B cell (primary cell): ENCODE data around the gene PLD4. TPM values are rescaled to one million over a fixed set of nuclear protein-coding genes. Genes with fewer than 3 reads are reported as not detected.

Experiments used
- ATAC-seq: fragments of 200-7000 bp; cut with Tn5 transposase; one replicate; pipeline ENCODE4 v1.10.0; 2021; ENCODE audit warnings: low read depth, mild to moderate bottlenecking, moderate number of reproducible peaks, moderate library complexity
- CTCF ChIA-PET: fragments of 350-600 bp; sonication (Branson Sonifier 250); formaldehyde crosslinking; loops from one replicate; lab custom pipeline; 2021; ENCODE audit warnings: antibody characterized with exemption, inconsistent platforms; lab: Charles Lee
- POLR2A ChIA-PET: fragments of 350-600 bp; sonication (Branson Sonifier 250); formaldehyde crosslinking; loops from one replicate; lab custom pipeline; 2021; ENCODE audit warnings: antibody characterized with exemption; lab: Charles Lee
- DNase-seq: peaks from one replicate; pipeline ENCODE4 v3.0.0; 2013
- H2AFZ ChIP-seq: 2 replicates; pipeline ENCODE4 v1.6.1; 2012; ENCODE audit warnings: mild to moderate bottlenecking, low read depth, low read length; ENCODE audit not compliant: insufficient read depth, poor library complexity, severe bottlenecking
- H3K27ac ChIP-seq, 2 donors: 1 replicate in 1 of 2; 2 replicates in 1 of 2; pipeline ENCODE4 v1.5.1; 2012 to 2013; ENCODE audit warnings: low read length in 2 of 2, mild to moderate bottlenecking in 2 of 2, moderate library complexity in 1 of 2
- H3K27me3 ChIP-seq, 4 experiments: fragments of 200-600 bp in 1 of 4; sonication (generic) in 1 of 4; replicated peaks in 1 of 4; 1 replicate in 2 of 4; 2 replicates in 2 of 4; pipeline versions ENCODE4 v1.6.1 to v1.7.0; 2013 to 2016; ENCODE audit warnings: low read length in 3 of 4, mild to moderate bottlenecking in 2 of 4, mixed read lengths in 1 of 4, moderate library complexity in 1 of 4; ENCODE audit not compliant: insufficient read depth in 4 of 4, control insufficient read depth in 3 of 4; ENCODE audit errors: control extremely low read depth in 1 of 4
- H3K36me3 ChIP-seq, 2 experiments: replicated peaks in 1 of 2; 1 replicate in 1 of 2; 2 replicates in 1 of 2; pipeline versions ENCODE4 v1.6.1 to v1.7.1; 2013; ENCODE audit warnings: low read length in 1 of 2; ENCODE audit not compliant: insufficient read depth in 2 of 2, control insufficient read depth in 1 of 2; ENCODE audit errors: control extremely low read depth in 1 of 2, extremely low read depth in 1 of 2
- H3K4me1 ChIP-seq, 2 donors: fragments of 200-600 bp in 1 of 2; sonication (generic) in 1 of 2; 1 replicate in 1 of 2; 2 replicates in 1 of 2; pipeline versions ENCODE4 v1.5.1 to v1.6.1; 2013 to 2017; ENCODE audit warnings: low read length in 2 of 2; ENCODE audit not compliant: control insufficient read depth in 2 of 2, insufficient read depth in 2 of 2
- H3K4me2 ChIP-seq: replicated peaks from 2 replicates; pipeline ENCODE3; 2012; ENCODE audit warnings: mild to moderate bottlenecking, low read depth, low read length; ENCODE audit not compliant: poor library complexity, severe bottlenecking
- H3K4me3 ChIP-seq, 5 experiments: fragments of 200-600 bp in 1 of 5; sonication (generic) in 1 of 5; 1 replicate in 3 of 5; 2 replicates in 2 of 5; pipeline versions ENCODE4 v1.5.1 to v1.7.0; 2011 to 2016; ENCODE audit warnings: low read length in 4 of 5, mild to moderate bottlenecking in 4 of 5, low read depth in 2 of 5, control low read depth in 1 of 5, moderate library complexity in 1 of 5; ENCODE audit not compliant: insufficient read depth in 1 of 5; ENCODE audit errors: control extremely low read depth in 1 of 5, extremely low read depth in 1 of 5
- H3K79me2 ChIP-seq: fragments of 200-600 bp; sonication (generic); one replicate; pipeline ENCODE4 v1.6.0; 2016; ENCODE audit warnings: low read length; ENCODE audit not compliant: control insufficient read depth, insufficient read depth
- H3K9ac ChIP-seq: fragments of 200-600 bp; sonication (generic); 2 replicates; pipeline ENCODE4 v1.6.1; 2017; ENCODE audit warnings: mild to moderate bottlenecking, low read length, moderate library complexity
- H3K9me3 ChIP-seq, 3 donors: one replicate each; pipeline versions ENCODE4 v1.6.1 to v1.7.1; 2013; ENCODE audit warnings: low read length in 2 of 3; ENCODE audit not compliant: control insufficient read depth in 2 of 3, insufficient read depth in 1 of 3; ENCODE audit errors: control extremely low read depth in 1 of 3
- H4K20me1 ChIP-seq: 2 replicates; pipeline ENCODE4 v1.6.0; 2012; ENCODE audit warnings: mild to moderate bottlenecking, low read length; ENCODE audit not compliant: insufficient read depth, control insufficient read depth, poor library complexity, severe bottlenecking
- H3K27ac Mint-ChIP-seq: one replicate; pipeline ENCODE4 v1.8.0; 2021; ENCODE audit warnings: mixed read lengths
- H3K27me3 Mint-ChIP-seq: one replicate; pipeline ENCODE4 v1.8.0; 2021; ENCODE audit warnings: mixed read lengths
- H3K4me1 Mint-ChIP-seq: one replicate; pipeline ENCODE4 v1.8.0; 2021; ENCODE audit warnings: mixed read lengths
- H3K4me3 Mint-ChIP-seq: one replicate; pipeline ENCODE4 v1.8.0; 2021; ENCODE audit warnings: mixed read lengths
- H3K9me3 Mint-ChIP-seq: one replicate; pipeline ENCODE4 v1.8.0; 2022; ENCODE audit warnings: mixed read lengths; ENCODE audit not compliant: insufficient read depth
- EZH2 ChIP-seq: IDR thresholded peaks from 2 replicates; pipeline ENCODE4 v1.6.1; 2012; ENCODE audit warnings: borderline replicate concordance, low read depth, mild to moderate bottlenecking, moderate library complexity, low read length; ENCODE audit not compliant: insufficient read depth, poor library complexity, severe bottlenecking
- WGBS: methylation state at CpG from one replicate; pipeline ENCODE4 v1.1.5; 2013; ENCODE audit warnings: missing lambda C conversion rate; ENCODE audit not compliant: insufficient coverage; 5-methylcytosine and 5-hydroxymethylcytosine counted together
- intact Hi-C: fragments of 100-400 bp; cut with micrococcal nuclease; formaldehyde crosslinking; loops from one replicate; pipeline ENCODE4 v1.10.0; 2022
- polyA plus RNA-seq: library from polyadenylated mRNA; depleted of rRNA; stranded (reverse); fragments of >200 nt; gene quantifications from 2 replicates; pipeline ENCODE4 v1.2.3, GENCODE V29; 2012
- total RNA-seq, 2 donors: library from RNA; stranded (reverse); fragments of 120-200 nt in 1 of 2; gene quantifications; 1 replicate in 1 of 2; 2 replicates in 1 of 2; pipeline versions ENCODE4 v1.2.3 to v1.2.4, GENCODE V29; 2013 to 2022
- TF ChIP-seq, protein P1 (sequence below): fragments of 200-600 bp; IDR thresholded peaks from one replicate; pipeline ENCODE4 v1.8.0; 2022; ENCODE audit warnings: antibody characterized with exemption, mild to moderate bottlenecking

The PLD4 gene
- total and polyA plus RNA-seq, 2 donors (not counting 1 experiment from before 2014, with no cell fraction given): 49.9 to 79.7 TPM

GRCh38 chr14:104875811-104876210 is 48.9 kb upstream of the PLD4 start:
- Mint-ChIP-seq H3K27me3 (peaks cover 11% of the 10 kb centered on the region), H3K9me3 (no peaks in the 10 kb centered on the region), H3K4me3 (no peak overlapping the region), H3K4me1 (peaks cover 10% of the 10 kb centered on the region), H3K27ac (no peak overlapping the region)
- WGBS: 97% methylated on average over 8 of the region's 8 CpGs
- H4K20me1 ChIP-seq: no peaks in the 10 kb centered on the region
- CTCF ChIA-PET: no interaction called here
- TF ChIP-seq, protein P1, sequence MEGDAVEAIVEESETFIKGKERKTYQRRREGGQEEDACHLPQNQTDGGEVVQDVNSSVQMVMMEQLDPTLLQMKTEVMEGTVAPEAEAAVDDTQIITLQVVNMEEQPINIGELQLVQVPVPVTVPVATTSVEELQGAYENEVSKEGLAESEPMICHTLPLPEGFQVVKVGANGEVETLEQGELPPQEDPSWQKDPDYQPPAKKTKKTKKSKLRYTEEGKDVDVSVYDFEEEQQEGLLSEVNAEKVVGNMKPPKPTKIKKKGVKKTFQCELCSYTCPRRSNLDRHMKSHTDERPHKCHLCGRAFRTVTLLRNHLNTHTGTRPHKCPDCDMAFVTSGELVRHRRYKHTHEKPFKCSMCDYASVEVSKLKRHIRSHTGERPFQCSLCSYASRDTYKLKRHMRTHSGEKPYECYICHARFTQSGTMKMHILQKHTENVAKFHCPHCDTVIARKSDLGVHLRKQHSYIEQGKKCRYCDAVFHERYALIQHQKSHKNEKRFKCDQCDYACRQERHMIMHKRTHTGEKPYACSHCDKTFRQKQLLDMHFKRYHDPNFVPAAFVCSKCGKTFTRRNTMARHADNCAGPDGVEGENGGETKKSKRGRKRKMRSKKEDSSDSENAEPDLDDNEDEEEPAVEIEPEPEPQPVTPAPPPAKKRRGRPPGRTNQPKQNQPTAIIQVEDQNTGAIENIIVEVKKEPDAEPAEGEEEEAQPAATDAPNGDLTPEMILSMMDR: no peak
- TF ChIP-seq EZH2: no peak
- peaks cover 0 to 12% of the 10 kb centered on the region in 2 donors for H3K4me1 ChIP-seq
- H3K9ac ChIP-seq: no peak overlapping the region
- H3K4me2 ChIP-seq: no peak overlapping the region
- peaks cover 0 to 14% (median 0%) of the 10 kb centered on the region in 3 donors for H3K9me3 ChIP-seq
- no peak overlapping the region for H3K4me3 ChIP-seq
- intact Hi-C loops: no loop called here
- no peak overlapping the region for H2AFZ ChIP-seq
- peaks cover 0 to 23% (median 0%) of the 10 kb centered on the region in 4 experiments for H3K27me3 ChIP-seq
- DNase-seq (no peak), ATAC-seq (no peak)
- H3K79me2 ChIP-seq: no peaks in the 10 kb centered on the region
- H3K36me3 ChIP-seq: no peaks in the 10 kb centered on the region
- POLR2A ChIA-PET: interaction anchor here (0.7 kb wide), 1 partner anchor 49 kb away, joined by 4 read pairs; the partner anchor contains the start of gene PLD4
- no peak overlapping the region for H3K27ac ChIP-seq

- no peak overlapping the region for H3K27ac ChIP-seq
- Mint-ChIP-seq H3K4me3 (no peak overlapping the region), H3K4me1 (peaks cover 10% of the 10 kb centered on the region), H3K9me3 (no peaks in the 10 kb centered on the region), H3K27ac (no peak overlapping the region), H3K27me3 (peaks cover 11% of the 10 kb centered on the region)
- no peak overlapping the region for H2AFZ ChIP-seq
- no peak overlapping the region for H3K4me3 ChIP-seq
- POLR2A ChIA-PET: interaction anchor here (0.7 kb wide), 1 partner anchor 48 kb away, joined by 4 read pairs; the partner anchor contains the start of gene PLD4
- DNase-seq (peak; percentile 49), ATAC-seq (peak; percentile 89)
- no peaks in the 10 kb centered on the region for H4K20me1 ChIP-seq
- H3K27me3 ChIP-seq: peaks cover 0 to 23% (median 0%) of the 10 kb centered on the region in 4 experiments
- H3K79me2 ChIP-seq: no peaks in the 10 kb centered on the region
- no peak overlapping the region for H3K9ac ChIP-seq
- H3K9me3 ChIP-seq: peaks cover 0 to 14% (median 0%) of the 10 kb centered on the region in 3 donors
- WGBS: 97% methylated on average over 7 of the region's 8 CpGs
- intact Hi-C loops: no loop called here
- CTCF ChIA-PET: no interaction called here
- no peak overlapping the region for H3K4me2 ChIP-seq
- no peaks in the 10 kb centered on the region for H3K36me3 ChIP-seq
- TF ChIP-seq, protein P1: no peak
- TF ChIP-seq EZH2: no peak
- peaks cover 0 to 12% of the 10 kb centered on the region in 2 donors for H3K4me1 ChIP-seq
These were observed 48.4 kb upstream of the PLD4 start for GRCh38 chr14:104876251-104876699.
